Hematopoietic multipotent progenitor cell treated with erythropoietin and hydrocortisone succinate and interleukin-3 and kit ligand, for 8 days (in vitro differentiated cells): Measurements from ENCODE around the gene PGK1.
"Not testable (repeated sequence)": the region's sequence is repeated elsewhere in the genome, so short reads cannot be mapped to it uniquely, and the experiment has no call there.

Experiments used
- DNase-seq: peaks from one replicate; pipeline ENCODE4 v3.0.0-alpha.2; 2015

PGK1 gene

GRCh38 chrX:78116766-78117165 lies 12.7 kb downstream of the PGK1 start:
- DNase-seq, result no peak

GRCh38 chrX:78118628-78119027 lies 14.6 kb downstream of the PGK1 start:
- DNase-seq, result no peak

DNA sequence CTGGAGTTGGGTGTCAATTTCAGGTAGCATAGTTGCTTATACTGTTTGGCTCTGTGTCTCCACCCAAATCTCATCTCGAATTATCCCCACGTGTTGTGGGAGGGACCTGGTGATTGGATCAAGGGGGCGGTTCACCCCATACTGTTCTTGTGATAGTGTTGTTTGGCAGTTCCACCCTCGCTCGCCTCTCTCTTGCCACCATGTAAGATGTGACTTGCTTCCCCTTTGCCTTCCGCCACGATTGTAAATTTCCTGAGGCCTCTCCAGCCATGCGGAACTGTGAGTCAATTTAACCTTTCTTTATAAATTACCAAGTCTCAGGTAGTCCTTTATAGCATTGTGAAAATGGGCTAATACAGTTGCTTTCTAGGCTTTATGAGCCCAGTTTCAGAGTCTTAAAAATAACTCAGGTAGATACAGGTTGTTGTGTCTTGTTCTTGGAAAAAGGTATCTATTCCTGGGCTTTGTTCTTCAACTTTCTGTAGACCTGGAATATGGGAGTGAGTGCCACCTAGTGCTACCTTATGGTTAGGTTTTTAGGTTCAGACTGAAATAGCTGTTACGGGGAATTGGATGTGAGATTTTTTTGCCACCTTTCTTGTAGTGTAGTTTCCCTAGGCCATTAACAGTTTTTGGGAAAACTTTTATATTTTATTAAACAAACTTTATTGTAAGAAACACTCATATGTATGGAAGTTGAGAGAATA lies 15.6 kb downstream of the PGK1 start:
- no peak for DNase-seq

DNA sequence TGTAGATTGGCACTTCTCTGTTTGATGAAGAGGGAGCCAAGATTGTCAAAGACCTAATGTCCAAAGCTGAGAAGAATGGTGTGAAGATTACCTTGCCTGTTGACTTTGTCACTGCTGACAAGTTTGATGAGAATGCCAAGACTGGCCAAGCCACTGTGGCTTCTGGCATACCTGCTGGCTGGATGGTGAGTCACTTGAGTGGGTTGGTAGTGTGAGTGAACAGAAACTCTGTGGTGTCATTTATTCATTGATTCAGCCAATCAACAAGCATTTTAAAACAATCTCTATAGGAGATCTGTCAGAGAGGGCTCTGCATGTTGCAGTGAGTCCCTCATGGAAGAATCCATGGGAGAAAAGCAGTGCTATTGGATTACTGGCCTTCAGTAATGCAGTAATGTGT lies 19.1 kb downstream of the PGK1 start:
- no peak for DNase-seq

DNA sequence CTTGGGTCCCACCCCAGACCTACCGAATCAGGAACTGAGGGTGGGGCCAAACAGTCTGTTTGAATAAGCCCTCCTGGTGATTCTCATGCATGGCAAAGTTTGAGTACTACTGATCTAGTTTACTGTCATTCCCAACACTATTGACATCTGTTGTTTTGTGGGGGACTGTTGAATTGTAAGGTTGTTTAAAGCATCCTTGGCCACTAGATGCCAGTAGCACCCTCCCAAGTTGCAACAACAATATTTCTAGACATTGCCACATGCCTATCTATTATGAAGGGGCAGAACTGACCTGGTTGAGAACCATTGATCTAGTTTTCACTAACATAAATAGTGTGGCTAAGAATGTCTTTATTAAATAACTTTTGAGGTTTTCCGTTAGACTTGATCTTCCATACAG lies 20.3 kb downstream of the PGK1 start:
- peak; percentile 27 for DNase-seq

GRCh38 chrX:78125148-78125547 lies 21.1 kb downstream of the PGK1 start:
- no peak for DNase-seq

- DNase-seq, result not testable (repeated sequence)
Measured at GRCh38 chrX:78125781-78126180, 21.7 kb downstream of the PGK1 start.

- no peak for DNase-seq
Measured at GRCh38 chrX:78129714-78130113, 25.7 kb downstream of the PGK1 start.

- no peak for DNase-seq
Measured at GRCh38 chrX:78130396-78130795, 26.3 kb downstream of the PGK1 start.

DNA sequence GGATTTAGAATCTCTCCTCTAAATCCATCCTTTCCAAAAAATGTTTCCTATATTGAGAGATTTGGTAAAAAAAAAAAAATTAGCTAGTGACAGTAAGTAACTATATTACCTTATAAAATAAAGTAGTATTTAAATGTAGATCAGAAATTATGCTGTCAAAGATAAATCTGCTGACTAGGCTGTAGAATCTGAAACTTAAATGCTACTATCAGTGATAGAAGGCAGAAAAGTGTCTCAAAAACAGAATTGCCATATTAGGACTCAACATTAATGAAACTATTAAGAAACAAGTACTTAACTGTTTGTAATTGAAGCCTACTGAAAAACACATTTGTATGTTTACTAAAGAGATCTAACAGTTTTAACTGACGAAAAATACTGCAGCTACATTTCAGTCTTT lies 27.1 kb downstream of the PGK1 start:
- DNase-seq, result no peak

- DNase-seq, result no peak
Measured at GRCh38 chrX:78133238-78133960, 29.4 kb downstream of the PGK1 start.

DNA sequence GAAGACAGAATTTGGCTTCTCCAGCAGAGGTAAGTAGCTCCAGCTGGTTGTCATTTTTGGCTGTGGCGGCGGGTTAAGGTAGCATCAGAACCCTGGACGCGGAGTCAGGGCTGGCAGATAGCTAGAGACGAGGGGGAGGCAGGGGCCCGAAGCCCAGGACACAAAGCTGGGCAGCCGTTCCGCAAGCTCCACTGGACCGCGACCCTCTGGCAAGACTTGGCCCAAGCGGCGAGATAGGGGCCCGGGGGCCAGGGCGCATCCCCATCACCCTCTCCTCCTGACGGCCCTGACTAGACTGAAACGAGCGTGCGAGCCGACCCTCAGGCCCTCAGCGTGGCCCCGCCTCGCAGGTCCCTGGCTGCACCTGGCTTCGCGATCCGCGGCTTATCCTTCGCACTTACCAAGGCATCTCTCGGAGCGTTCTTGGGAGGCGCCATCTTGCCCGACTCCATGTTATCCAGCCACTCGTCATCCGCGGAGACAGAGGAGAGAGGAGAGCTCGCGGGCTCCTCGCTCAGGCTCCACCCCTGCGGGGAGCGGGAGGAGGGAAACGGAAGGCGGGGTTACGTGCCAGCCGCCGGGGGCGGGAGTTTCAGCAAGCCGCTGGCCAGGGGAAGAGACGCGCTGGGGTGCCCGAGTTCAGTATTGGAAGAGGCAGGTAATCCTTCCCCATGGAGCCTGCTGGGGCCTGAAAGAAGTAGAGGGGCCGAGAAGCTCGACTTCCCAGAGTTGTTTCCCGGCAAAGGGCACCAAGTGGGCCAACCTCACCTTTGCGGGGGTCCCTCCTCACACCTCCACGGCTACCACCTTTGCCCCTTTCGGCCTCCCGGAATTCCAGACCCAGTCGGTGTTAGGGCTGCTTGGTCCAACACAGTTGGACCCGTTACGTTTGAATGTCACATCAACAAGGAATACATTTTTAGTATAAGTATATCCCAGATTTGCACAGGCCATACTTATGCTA lies 35.4 kb downstream of the PGK1 start, which contains the start of gene TAF9B:
Gene TAF9B (minus strand): TSS at position 491 of the 964 bp plus-strand sequence. CDS start 39 bp downstream, at position 452.
- DNase-seq, result peak; percentile 89

- DNase-seq, result no peak
Measured at GRCh38 chrX:78140206-78140605, 36.2 kb downstream of the PGK1 start.

DNA sequence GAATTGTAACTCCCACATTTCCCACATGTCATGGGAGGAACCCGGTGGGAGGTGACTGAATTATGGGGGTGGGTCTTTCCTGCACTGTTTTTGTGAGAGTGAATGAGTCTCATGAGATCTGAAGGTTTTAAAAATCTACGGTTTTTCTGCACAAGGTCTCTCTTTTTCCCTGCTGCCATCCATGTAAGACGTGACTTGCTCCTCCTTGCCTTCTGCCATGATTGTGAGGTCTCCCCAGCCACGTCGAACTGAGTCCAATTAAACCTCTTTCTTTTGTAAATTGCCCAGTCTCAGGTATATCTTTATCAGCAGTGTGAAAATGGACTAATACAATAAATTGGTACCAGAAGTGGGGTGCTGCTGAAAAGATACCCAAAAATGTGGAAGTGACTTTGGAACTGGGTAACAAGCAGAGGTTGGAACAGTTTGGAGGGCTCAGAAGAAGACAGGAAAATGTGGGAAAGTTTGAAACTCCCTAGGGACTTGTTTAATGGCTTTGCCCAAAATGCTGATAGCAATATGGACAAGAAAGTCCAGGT lies 43.0 kb downstream of the PGK1 start:
- not testable (repeated sequence) for DNase-seq

- DNase-seq, result not testable (repeated sequence)
Measured at GRCh38 chrX:78157373-78157772, 53.3 kb downstream of the PGK1 start.

DNA sequence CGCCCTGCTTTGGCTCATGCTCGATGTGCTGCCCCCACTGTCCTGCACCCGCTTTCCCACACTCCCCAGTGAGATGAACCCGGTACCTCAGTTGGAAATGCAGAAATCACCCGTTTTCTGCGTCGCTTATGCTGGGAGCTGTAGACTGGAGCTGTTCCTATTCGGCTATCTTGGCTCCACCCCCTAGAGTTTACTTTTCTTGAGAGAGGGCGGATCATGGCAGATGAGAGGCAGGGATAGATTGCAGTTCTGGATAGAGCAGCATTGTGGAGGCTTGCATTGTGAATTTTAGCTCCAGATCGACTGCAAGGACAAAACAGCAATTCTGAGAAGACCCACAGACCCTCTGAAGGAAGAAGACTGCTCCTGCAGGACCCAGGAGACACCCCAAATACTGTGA lies 53.8 kb downstream of the PGK1 start:
- not testable (repeated sequence) for DNase-seq

DNA sequence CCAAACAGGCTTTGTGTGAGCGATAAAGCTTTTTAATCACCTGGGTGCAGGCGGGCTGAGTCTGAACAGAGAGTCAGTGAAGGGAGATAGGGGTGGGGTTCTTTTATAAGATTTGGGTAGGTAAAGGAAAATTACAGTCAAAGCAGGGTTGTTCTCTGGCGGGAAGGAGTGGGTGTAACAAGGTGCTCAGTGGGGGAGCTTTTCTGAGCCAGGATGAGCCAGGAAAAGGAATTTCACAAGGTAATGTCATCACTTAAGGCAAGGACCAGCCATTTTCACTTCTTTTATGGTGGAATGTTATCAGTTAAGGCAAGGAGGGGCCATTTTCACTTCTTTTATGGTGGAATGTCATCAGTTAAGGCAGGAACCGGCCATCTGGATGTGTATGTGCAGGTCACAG lies 56.7 kb downstream of the PGK1 start:
- DNase-seq, result not testable (repeated sequence)

GRCh38 chrX:78163175-78163574 lies 59.1 kb downstream of the PGK1 start:
- DNase-seq, result not testable (repeated sequence)

DNA sequence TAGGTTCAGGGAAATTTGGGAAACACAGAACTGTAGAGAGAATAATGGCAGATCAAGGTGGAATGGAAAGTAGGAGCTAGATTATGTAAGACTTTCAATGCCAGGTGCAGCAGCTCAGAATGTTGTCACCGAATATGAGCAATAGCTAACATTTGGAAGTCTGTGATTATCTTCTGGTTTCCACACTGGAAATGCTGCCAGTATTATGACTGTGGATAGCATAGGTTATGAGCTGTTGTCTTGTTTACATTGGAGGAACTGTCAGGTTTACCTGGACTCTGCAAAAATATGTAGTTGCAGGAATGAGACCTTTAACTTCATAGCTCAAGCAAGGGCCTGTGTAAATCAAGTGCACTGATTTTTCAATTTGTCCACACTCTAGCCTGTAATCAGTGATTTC lies 61.4 kb downstream of the PGK1 start:
- DNase-seq, result no peak

DNA sequence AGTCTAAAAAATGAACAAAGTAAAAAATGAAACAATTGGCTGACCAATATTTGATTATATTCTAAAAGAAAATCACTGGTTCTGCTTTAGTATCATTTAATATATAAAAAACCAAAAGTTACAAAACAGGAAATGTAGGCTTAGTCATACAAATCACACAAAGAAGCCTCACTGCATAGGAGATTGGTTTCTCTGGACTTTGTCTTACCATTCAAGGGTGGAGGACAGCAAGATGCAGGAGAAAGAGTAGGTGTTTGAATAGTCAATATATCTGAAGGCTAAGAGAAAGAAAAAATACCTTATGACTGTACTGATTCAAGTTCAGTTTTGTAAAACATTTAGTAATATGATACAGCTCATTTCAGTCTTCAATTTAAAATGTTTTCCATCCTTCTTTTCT lies 64.0 kb downstream of the PGK1 start:
- DNase-seq, result no peak
